MM.1S (cell line): ENCODE measurements around the gene NCOA5.

Experiments used
- CTCF ChIP-seq: fragments of 300-600 bp; sonication (generic); IDR thresholded peaks from 2 replicates; pipeline ENCODE4 v1.5.1; 2016; ENCODE audit warnings: antibody characterized with exemption, low read length, mixed read lengths
- EZH2 ChIP-seq: fragments of 300-600 bp; sonication (generic); optimal IDR thresholded peaks from 2 replicates; pipeline ENCODE3; 2017; ENCODE audit warnings: low read depth, mild to moderate bottlenecking, antibody characterized with exemption, low read length, mixed read lengths
- EZH2phosphoT487 ChIP-seq: fragments of 300-600 bp; sonication (generic); IDR thresholded peaks from 2 replicates; pipeline ENCODE4 v1.6.1; 2018; ENCODE audit warnings: antibody characterized with exemption, low read length

- no peak for TF ChIP-seq CTCF
- no peak for TF ChIP-seq EZH2
- no peak for TF ChIP-seq EZH2phosphoT487
Observed at GRCh38 chr20:46065691-46066090, 24.1 kb downstream of the NCOA5 start.
